Renal cortical epithelial cell (primary cell): ENCODE results near the gene KCND3. TPM values are rescaled to one million over a fixed set of nuclear protein-coding genes. Genes with fewer than 3 reads are reported as not detected.

Source experiments
- DNase-seq: peaks from one replicate; pipeline ENCODE4 v3.0.0-alpha.2; 2011; ENCODE audit warnings: low read depth
- total RNA-seq: library from RNA; depleted of rRNA; stranded (reverse); fragments of >200 nt; gene quantifications from 2 replicates; pipeline ENCODE4 v1.2.3, GENCODE V29; 2014

Gene KCND3
- total RNA-seq, 1 donor from 2014 or later: 0.30 TPM

GRCh38 chr1:111959436-111959835 is 30.0 kb downstream of the KCND3 start:
- DNase-seq: no peak

DNA sequence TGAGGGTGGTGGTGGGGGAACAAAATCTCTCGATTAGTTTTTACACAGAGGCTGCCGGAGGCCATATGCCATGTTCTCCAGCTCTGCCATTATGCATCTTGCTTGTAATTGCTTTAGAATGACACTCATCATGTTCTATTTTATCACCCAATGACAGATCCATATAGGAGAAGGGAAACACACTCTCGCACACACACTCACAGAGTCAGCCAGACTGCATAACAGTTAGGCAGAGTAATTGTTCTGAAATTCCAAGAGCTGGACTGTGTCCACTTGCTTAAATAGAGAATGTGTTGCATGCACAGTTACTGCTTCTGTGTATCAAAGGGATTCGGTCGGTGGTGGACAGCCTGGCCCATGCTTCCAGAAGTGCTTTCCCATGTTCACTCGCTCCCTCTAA is 30.6 kb downstream of the KCND3 start:
- no peak for DNase-seq

DNA sequence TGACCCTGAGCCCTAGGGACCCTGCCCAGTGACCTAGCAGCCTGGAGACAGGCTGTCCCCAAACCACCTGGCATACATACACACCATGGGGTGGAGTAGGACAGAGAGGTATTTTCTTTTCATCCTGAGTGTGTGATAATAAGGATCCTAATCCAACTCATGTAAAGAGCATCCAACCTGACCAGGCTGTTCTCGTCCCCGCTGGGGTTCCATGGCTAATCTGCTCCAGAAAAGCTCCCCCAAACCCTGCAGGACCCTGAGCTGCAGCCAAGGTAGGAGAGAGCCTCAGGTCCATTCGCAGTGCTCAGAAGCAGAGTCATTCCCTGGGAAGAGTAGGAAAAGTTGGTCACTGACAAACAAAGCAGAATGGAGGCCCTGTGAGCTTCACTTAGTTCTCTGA is 31.4 kb downstream of the KCND3 start:
- no peak for DNase-seq

DNA sequence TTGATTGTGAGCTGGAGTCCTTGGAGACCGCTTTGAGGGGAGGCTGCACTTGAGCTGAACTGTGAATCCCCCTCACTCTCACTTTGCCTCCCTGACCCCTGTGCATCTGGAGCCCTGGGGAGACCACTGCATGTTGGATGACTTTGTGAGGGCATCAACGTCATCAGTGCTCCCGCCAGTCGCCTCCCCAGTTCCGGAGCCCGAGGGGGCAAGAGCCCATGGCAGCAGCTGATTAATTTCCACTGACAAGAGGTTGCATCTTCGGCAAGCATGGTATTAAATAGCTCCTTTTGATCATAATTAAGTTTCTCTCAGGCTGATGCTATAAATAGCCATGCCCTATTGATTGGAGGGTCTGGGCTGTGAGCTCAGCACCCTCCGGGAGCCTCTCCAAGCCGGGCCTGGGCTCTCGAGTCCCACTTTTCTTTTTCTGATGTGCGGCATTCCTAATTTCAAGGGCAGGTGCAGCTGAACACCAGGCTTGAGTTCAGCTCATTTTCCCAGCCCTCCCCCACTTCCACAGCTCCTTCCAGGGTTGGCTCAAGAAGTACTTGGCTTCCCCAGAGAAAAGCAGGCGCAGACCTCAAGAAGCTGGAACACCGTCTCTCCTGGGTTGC is 33.2 kb downstream of the KCND3 start:
- DNase-seq: no peak

- no peak for DNase-seq
Observed at GRCh38 chr1:111955755-111956154, 33.7 kb downstream of the KCND3 start.

GRCh38 chr1:111953797-111954196 is 35.7 kb downstream of the KCND3 start:
- DNase-seq: no peak

- DNase-seq: no peak
Observed at GRCh38 chr1:111952125-111952657, 37.3 kb downstream of the KCND3 start.

DNA sequence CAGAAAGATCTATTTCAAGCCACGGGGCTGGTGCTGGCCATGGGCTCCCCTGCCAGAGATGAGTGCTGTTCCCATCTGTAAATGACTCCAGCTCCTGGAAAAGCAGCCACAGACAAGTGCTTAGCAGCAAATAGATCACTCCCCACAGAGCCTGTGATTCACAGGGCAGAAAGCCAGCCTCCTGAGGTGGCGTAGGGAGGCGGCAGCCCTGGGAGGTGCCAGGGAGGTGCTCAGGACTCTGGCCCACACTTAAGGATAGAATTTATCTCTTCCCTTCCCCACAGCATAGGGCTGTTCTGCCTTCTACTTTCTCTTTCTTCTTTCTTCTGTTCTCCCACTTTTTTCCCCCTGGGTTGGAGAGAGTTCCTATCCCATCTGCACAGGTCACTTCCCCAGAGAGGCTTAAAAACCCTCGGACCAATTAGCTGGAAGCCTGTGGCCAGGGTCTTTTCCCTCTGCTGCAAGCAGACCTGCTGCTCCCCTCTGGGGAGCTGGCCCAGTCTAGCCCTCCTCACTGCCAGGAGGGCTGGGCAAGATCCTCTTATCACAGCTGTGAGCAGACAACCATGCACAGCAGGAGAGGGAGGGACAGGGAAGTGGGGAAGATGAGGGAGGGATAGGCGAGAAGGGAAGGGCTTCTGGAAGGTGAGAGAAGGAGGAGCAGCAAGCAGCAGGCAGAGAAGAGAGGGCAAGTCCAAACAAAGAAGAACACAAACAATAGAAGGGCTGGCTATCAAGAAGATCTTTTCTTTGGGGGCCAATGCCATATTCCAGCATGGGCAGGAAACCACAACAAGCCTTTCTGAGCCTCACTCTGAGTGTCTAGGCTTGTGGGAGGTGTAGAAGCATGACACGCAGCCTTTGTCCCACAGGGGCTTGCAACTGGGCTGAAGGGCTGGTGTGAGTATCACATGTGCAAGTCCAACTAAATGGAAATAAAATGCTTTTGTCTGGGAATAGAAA is 41.0 kb downstream of the KCND3 start:
- DNase-seq: peak; percentile 2

DNA sequence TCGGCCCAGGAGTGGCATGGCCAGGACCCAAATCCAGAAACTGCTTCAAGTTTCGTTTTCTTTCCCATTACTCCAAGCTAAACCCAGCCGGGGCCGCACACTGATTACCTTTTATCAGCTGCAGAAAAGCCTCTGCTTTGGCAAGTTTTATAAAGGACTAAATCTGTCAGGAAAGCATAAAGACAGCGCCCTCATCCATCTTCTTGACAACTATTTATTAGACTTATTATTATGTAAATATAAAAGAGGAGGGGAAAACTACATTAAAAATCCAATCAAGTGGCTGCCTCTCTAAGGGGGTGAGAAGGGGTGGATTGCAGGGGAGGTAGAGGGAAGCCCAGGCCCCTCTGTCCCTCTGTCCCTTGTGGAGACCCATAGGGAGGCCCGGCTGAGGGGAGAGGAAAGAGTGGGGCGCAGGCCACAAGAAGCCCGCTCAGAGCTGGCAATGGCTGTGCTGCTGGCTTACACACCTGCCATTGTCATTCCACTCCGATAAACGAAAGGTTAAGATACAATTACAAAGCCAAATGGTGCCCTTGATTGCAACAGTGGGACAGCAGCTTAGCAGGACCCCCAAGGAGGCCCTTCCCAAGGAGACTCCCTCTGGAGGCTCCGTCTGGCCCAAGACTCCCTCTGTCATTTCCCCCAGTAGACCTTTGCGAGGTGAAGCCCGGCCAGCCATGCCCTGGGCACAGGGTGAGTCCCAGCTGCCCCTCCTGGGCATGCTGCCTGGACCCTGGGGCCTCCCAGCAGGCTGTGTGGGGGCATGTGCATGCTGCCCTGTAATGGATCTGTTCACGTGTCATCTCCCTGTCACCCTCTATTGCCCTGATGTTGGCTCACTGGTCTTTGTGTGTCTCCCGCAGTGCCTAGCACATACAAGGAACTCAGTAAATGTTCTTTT is 45.4 kb downstream of the KCND3 start:
- no peak for DNase-seq

GRCh38 chr1:111943066-111943465 is 46.4 kb downstream of the KCND3 start:
- DNase-seq: no peak

DNA sequence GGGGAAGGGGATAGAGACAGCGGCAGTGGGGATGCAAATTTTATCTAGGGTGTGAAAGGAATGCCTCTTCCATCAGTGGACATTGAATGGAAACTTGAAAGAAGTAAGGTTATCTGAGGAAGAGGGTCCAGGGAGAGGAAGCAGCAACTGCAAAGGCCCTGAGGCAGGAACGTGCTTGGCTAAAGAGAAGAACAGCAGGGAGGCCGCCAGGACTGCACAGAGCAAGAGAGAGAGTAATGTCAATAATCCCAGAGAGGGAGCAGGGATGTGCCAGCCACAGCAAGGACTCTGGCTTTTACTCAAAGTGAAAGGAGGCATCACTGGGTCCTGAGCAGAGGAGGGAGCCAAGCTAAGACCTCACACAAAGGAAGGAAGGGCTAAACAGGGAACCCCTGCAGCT is 50.9 kb downstream of the KCND3 start:
- DNase-seq: no peak

DNA sequence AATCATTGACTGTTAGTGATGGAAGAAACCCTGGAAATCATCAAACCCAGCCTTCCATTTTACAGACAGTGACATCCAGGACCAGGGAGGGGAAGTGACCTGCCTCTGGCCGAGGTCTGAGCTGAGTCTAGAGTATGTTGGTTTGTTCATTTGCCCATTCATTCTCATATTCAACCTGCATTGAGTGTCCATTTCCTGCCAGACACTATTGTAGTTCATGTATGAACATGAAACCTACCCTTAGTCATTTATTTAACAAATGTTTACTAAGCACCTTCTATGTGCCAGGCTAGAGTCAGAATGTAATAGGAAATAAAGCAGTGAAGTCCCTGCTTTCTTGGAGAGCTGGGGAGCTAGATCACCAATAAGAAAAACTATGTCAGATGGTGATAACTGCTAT is 51.3 kb downstream of the KCND3 start:
- DNase-seq: no peak

DNA sequence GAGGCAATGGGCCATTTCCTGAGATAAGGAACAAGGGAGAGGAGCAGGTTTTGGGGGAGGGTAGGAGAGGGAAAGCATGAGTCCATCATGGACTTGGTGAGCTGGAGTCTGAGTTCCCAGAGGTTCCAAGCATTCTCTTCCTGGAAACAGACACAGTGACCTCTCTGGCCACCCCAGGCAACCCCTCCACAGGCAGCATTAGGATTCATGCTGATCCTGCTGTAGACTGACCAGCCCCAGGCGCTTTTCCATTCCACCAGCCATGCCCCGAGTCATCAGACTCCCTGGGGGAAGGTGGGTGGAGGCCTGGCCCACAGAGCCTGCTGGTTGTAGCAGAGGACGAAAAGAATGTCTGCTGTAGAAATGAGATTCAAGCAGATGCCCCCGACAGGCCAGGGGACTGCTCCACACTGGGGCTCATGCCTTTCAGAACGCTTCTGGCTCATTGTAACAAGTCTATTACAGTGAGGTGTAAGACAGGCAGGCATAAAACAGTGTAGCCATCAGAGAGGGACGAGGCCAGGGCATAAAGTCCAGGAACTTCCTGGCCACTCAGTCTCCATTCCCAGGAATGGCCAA is 52.2 kb downstream of the KCND3 start:
- DNase-seq: no peak

DNA sequence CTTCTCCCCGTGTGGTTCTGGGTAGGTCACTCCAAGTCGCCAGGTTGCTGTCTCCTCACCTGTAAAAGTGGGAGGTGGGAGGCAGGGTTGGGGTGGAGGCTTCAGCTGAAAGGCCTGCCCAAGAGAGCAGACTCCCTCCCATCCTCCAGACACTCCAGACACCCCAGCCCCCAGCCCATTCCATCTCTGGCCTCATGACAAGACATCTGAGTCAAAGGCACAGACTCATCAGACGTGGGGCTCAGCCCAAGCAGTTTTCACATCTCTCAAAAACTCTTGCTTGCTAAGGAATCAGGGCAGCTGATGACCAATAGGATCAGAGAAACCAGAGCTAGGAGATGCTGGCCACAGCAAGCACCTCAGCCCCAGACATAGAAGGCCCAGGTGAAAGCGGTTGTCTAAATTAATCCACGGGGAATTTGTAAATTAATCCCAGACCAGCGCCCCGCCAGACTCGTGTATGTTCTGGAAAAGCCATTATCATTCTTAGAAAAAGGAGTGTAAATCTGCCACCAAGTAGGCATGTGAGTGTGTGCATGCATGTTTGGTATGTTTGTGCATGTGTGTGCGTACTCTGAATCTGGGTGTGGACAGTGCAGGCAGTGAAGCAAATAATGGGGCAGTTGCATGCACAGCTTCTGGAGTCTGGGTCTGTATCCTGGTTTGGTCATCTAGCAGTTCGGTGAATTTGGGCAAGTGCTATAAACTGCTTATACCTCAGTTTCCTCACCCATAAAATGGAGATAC is 55.2 kb downstream of the KCND3 start:
- DNase-seq: no peak

DNA sequence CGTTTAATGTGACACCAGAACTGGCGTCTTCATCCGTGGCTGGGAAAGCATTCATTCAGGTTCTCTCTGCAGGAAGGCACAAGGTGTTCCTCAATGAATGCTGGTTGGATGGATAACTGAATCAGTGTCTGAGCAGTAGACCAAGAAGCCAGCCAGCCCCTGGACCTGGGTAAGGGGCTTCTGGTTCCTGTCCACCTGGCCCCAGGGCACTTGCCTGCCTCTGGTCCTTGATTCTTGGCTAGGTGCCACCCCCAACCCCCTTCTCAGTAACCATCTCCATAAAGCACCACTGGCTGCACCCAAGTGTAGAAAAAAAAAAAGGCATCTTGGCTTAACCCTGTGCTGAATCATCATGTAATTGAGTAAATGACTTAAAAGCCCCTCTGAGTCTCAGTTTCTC is 59.1 kb downstream of the KCND3 start:
- DNase-seq: no peak

DNA sequence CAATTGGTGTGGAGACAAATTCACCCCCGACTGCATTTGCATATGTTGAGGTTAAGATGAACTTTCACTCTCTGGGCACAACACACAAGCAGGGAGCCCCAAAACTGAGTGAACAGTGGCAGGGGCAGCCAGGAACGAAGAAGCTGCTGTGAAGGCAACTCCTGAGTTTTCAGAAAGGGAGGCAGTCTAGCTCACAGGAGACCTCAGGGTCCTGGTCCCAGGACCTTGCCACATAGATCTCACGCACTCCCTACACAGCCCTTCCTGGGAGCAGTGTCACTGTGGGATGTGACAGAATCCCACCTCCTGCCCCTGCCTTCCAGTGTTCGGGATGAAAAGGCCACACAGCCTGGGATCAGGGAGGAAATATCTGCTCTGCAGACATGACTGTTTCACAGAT is 60.9 kb downstream of the KCND3 start:
- no peak for DNase-seq

DNA sequence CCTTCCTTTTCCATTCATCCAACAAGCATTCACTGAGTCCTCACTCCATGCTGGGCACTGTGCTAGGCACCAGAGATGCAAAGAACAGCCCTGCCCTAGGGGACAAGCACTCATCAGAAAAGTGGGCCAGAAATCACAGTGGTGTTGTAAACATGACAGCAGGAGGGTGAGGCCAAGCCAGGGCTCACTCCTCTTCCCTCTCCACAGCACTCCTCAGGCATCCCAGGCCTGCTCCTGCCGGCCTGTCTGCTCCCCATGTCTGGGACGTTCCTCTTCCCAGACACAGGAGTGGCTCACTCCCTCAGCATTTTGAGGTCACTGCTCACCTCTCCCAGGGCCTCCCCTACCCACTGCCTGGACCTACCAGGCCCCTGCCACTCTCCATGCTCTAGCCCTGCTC is 61.8 kb downstream of the KCND3 start:
- no peak for DNase-seq

GRCh38 chr1:111924786-111925185 is 64.7 kb downstream of the KCND3 start:
- DNase-seq: no peak

- no peak for DNase-seq
Observed at GRCh38 chr1:111923766-111924165, 65.7 kb downstream of the KCND3 start.

- DNase-seq: no peak
Observed at GRCh38 chr1:111921948-111922347, 67.5 kb downstream of the KCND3 start.
